Measurements from ENCODE around the gene ZNF124. TPM values are rescaled to one million over a fixed set of nuclear protein-coding genes. Genes with fewer than 3 reads are reported as not detected.
"Not testable (repeated sequence)": the region's sequence is repeated elsewhere in the genome, so short reads cannot be mapped to it uniquely, and the experiment has no call there.

Gene ZNF124
- total and polyA plus RNA-seq, 4 donors, result 1.1 to 19.7 (median 6.9) TPM

DNA sequence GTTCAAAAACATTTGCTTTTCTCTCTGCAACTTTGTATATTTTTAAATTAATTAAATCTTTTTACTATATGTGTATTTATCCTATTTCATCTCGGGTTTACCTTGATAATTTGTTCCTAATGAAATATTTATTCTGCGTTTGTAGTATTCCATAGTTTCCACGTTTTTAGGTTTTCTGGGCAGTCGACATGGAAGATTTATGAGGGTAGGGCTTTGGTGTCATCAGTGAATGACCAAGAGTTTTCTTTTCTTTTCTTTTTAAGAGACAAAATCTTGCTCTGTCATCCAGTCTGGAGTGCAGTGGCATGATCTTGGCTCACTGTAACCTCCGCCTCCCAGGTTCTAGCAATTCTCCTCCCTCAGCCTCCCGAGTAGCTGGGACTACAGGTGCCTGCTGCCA lies 50.4 kb downstream of the ZNF124 start:
- TF ChIP-seq, protein P1, sequence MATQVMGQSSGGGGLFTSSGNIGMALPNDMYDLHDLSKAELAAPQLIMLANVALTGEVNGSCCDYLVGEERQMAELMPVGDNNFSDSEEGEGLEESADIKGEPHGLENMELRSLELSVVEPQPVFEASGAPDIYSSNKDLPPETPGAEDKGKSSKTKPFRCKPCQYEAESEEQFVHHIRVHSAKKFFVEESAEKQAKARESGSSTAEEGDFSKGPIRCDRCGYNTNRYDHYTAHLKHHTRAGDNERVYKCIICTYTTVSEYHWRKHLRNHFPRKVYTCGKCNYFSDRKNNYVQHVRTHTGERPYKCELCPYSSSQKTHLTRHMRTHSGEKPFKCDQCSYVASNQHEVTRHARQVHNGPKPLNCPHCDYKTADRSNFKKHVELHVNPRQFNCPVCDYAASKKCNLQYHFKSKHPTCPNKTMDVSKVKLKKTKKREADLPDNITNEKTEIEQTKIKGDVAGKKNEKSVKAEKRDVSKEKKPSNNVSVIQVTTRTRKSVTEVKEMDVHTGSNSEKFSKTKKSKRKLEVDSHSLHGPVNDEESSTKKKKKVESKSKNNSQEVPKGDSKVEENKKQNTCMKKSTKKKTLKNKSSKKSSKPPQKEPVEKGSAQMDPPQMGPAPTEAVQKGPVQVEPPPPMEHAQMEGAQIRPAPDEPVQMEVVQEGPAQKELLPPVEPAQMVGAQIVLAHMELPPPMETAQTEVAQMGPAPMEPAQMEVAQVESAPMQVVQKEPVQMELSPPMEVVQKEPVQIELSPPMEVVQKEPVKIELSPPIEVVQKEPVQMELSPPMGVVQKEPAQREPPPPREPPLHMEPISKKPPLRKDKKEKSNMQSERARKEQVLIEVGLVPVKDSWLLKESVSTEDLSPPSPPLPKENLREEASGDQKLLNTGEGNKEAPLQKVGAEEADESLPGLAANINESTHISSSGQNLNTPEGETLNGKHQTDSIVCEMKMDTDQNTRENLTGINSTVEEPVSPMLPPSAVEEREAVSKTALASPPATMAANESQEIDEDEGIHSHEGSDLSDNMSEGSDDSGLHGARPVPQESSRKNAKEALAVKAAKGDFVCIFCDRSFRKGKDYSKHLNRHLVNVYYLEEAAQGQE (IDR thresholded peaks at IDR 0.05), result no peak
- TF ChIP-seq, protein P2, sequence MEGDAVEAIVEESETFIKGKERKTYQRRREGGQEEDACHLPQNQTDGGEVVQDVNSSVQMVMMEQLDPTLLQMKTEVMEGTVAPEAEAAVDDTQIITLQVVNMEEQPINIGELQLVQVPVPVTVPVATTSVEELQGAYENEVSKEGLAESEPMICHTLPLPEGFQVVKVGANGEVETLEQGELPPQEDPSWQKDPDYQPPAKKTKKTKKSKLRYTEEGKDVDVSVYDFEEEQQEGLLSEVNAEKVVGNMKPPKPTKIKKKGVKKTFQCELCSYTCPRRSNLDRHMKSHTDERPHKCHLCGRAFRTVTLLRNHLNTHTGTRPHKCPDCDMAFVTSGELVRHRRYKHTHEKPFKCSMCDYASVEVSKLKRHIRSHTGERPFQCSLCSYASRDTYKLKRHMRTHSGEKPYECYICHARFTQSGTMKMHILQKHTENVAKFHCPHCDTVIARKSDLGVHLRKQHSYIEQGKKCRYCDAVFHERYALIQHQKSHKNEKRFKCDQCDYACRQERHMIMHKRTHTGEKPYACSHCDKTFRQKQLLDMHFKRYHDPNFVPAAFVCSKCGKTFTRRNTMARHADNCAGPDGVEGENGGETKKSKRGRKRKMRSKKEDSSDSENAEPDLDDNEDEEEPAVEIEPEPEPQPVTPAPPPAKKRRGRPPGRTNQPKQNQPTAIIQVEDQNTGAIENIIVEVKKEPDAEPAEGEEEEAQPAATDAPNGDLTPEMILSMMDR (IDR thresholded peaks at IDR 0.05; ENCODE audit: low read depth, low read length, missing input control), result no peak
- TF ChIP-seq RAD21 (IDR thresholded peaks at IDR 0.05), result no peak
- no peak for TF ChIP-seq HNF4A (conservative IDR thresholded peaks at IDR 0.05)
- H3K9me3 ChIP-seq (ENCODE audit: control insufficient read depth in 4 of 4, low read length in 3 of 4), result peaks cover 0 to 4% (median 2%) of the 10 kb centered on the region in 4 donors
- no peaks in the 10 kb centered on the region for H3K36me3 ChIP-seq (ENCODE audit: control insufficient read depth in 4 of 4, insufficient read depth in 3 of 4, low read depth in 1 of 4, low read length in 3 of 4)
- H3K4me3 ChIP-seq (ENCODE audit: low read depth in 1 of 3, low read length in 3 of 3), result no peak overlapping the region
- DNase-seq (ENCODE audit: low spot score), result no peak
- H3K27me3 ChIP-seq (ENCODE audit: control insufficient read depth in 4 of 4, insufficient read depth in 4 of 4, low read length in 3 of 4), result no peaks in the 10 kb centered on the region
- no peak overlapping the region for H3K9ac ChIP-seq (ENCODE audit: low read depth in 1 of 2, low read length in 2 of 2)
- whole genome bisulfite sequencing, result 77% methylated on average over 6 of the region's 6 CpGs
- no peaks in the 10 kb centered on the region for H3K4me1 ChIP-seq (ENCODE audit: control insufficient read depth in 4 of 4, insufficient read depth in 4 of 4, low read length in 3 of 4)
- H3K27ac ChIP-seq (ENCODE audit: low read depth in 1 of 2, low read length in 2 of 2), result no peak overlapping the region

DNA sequence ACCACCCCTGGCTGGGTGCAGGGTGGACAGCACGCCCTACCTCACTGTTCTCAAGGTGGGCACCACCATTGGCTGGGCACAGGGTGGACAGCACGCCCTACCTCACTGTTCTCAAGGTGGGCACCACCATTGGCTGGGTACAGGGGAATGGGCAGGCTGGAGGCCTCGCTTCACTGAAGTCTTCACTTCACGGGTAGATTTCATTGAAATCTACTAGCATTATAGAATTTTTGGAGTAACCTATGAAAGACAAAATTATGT lies 51.5 kb downstream of the ZNF124 start:
- WGBS, result 80% methylated on average over 4 of the region's 4 CpGs
- H3K36me3 ChIP-seq (ENCODE audit: control insufficient read depth in 4 of 4, insufficient read depth in 3 of 4, low read depth in 1 of 4, low read length in 3 of 4); H3K4me3 ChIP-seq (ENCODE audit: low read depth in 1 of 3, low read length in 3 of 3); DNase-seq (ENCODE audit: low spot score); H3K27ac ChIP-seq (ENCODE audit: low read depth in 1 of 2, low read length in 2 of 2); H3K27me3 ChIP-seq (ENCODE audit: control insufficient read depth in 4 of 4, insufficient read depth in 4 of 4, low read length in 3 of 4); H3K9me3 ChIP-seq (ENCODE audit: control insufficient read depth in 4 of 4, low read length in 3 of 4); H3K4me1 ChIP-seq (ENCODE audit: control insufficient read depth in 4 of 4, insufficient read depth in 4 of 4, low read length in 3 of 4); H3K9ac ChIP-seq (ENCODE audit: low read depth in 1 of 2, low read length in 2 of 2): not testable (repeated sequence)

DNA sequence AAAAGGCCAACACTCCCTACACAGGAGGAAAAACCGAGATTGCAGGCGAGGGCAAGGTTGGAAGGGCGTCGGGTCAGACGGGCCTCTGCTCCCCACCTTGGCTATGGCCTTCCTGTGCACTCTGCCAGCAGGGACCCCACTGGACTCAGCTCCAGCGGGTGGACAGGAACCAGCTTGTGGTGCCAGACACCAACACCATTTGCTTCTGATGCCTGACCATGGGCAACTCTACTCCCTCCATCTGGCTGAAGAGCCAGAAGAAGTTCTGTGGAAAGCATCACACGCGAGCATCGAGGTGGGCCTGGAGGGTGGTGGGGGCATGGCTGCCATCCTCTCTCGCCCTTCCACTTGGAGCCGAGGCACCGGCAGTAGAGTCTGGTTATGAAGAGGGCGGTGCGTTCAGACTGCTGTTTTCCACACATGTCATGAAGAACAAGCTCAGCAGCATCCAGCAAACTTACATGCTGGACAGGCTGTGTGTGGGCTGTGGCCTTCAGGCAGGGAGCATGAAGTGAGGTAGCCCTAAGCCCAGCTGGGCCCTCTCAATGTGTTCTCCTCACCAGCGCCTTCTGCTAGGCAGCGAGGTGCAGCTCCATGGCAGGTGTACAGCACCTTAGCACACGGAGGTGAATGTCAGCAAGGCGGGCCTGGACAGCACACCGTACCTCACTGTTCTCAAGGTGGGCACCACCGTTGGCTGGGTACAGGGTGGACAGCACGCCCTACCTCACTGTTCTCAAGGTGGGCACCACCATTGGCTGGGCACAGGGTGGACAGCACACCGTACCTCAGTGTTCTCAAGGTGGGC lies 52.0 kb downstream of the ZNF124 start:
- Histone ChIP-seq H3K4me1 (ENCODE audit: control insufficient read depth in 4 of 4, insufficient read depth in 4 of 4, low read length in 3 of 4) (no peaks in the 10 kb centered on the region), H3K27me3 (ENCODE audit: control insufficient read depth in 4 of 4, insufficient read depth in 4 of 4, low read length in 3 of 4) (no peaks in the 10 kb centered on the region), H3K27ac (ENCODE audit: low read depth in 1 of 2, low read length in 2 of 2) (no peak overlapping the region), H3K36me3 (ENCODE audit: control insufficient read depth in 4 of 4, insufficient read depth in 3 of 4, low read depth in 1 of 4, low read length in 3 of 4) (no peaks in the 10 kb centered on the region), H3K4me3 (ENCODE audit: low read depth in 1 of 3, low read length in 3 of 3) (no peak overlapping the region), H3K9me3 (ENCODE audit: control insufficient read depth in 4 of 4, low read length in 3 of 4) (peaks cover 0 to 4% (median 2%) of the 10 kb centered on the region in 4 donors), H3K9ac (ENCODE audit: low read depth in 1 of 2, low read length in 2 of 2) (no peak overlapping the region)
- DNase-seq (ENCODE audit: low spot score), result no peak
- 95% methylated on average over 22 of the region's 22 CpGs for WGBS
- TF ChIP-seq TAF1 (conservative IDR thresholded peaks at IDR 0.05), result no peak
- TF ChIP-seq, protein P3, sequence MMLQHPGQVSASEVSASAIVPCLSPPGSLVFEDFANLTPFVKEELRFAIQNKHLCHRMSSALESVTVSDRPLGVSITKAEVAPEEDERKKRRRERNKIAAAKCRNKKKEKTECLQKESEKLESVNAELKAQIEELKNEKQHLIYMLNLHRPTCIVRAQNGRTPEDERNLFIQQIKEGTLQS (IDR thresholded peaks at IDR 0.05), result no peak
- TF ChIP-seq, protein P4, sequence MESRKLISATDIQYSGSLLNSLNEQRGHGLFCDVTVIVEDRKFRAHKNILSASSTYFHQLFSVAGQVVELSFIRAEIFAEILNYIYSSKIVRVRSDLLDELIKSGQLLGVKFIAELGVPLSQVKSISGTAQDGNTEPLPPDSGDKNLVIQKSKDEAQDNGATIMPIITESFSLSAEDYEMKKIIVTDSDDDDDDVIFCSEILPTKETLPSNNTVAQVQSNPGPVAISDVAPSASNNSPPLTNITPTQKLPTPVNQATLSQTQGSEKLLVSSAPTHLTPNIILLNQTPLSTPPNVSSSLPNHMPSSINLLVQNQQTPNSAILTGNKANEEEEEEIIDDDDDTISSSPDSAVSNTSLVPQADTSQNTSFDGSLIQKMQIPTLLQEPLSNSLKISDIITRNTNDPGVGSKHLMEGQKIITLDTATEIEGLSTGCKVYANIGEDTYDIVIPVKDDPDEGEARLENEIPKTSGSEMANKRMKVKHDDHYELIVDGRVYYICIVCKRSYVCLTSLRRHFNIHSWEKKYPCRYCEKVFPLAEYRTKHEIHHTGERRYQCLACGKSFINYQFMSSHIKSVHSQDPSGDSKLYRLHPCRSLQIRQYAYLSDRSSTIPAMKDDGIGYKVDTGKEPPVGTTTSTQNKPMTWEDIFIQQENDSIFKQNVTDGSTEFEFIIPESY (IDR thresholded peaks at IDR 0.05), result no peak
- TF ChIP-seq FOXA1 (IDR thresholded peaks at IDR 0.05), result no peak
- no peak for TF ChIP-seq HNF4A (conservative IDR thresholded peaks at IDR 0.05)
- no peak for TF ChIP-seq HNF4G (IDR thresholded peaks at IDR 0.05)
- no peak for TF ChIP-seq RAD21 (IDR thresholded peaks at IDR 0.05)
- no peak for TF ChIP-seq YY1 (IDR thresholded peaks at IDR 0.05)

Data from liver (tissue), 9 donors.